Measurements from ENCODE around the gene SUGCT.

GRCh38 chr7:40220421-40220911, 85.7 kb downstream of the SUGCT start:
- TF ChIP-seq POLR2A (IDR thresholded peaks at IDR 0.05) = no peak
- no peak for TF ChIP-seq CTCF (IDR thresholded peaks at IDR 0.05)
- TF ChIP-seq POLR2AphosphoS5 (IDR thresholded peaks at IDR 0.05) = no peak
